H9 (cell line): ENCODE results near the gene C11orf65. TPM values are rescaled to one million over a fixed set of nuclear protein-coding genes. Genes with fewer than 3 reads are reported as not detected.

ENCODE experiments used
- DNase-seq: peaks from one replicate; pipeline ENCODE4 v3.0.0-alpha.2; 2017
- H2AFZ ChIP-seq: one replicate; pipeline ENCODE4 v1.6.1; 2013; ENCODE audit warnings: mild to moderate bottlenecking, low read length, control low read depth, moderate library complexity
- H2AK5ac ChIP-seq: 2 replicates; pipeline ENCODE4 v1.6.1; 2013; ENCODE audit warnings: low read length, control low read depth, mixed read lengths; ENCODE audit not compliant: insufficient read length
- H2BK120ac ChIP-seq: one replicate; pipeline ENCODE4 v1.6.1; 2013; ENCODE audit warnings: low read depth, mild to moderate bottlenecking, low read length, control low read depth, inconsistent platforms; ENCODE audit not compliant: poor library complexity, severe bottlenecking
- H2BK12ac ChIP-seq: 2 replicates; pipeline ENCODE4 v1.6.1; 2013; ENCODE audit warnings: low read length, control low read depth, mixed read lengths, low read depth; ENCODE audit not compliant: insufficient read length
- H2BK15ac ChIP-seq: 2 replicates; pipeline ENCODE4 v1.6.1; 2013; ENCODE audit warnings: low read depth, low read length, control low read depth
- H2BK20ac ChIP-seq: one replicate; pipeline ENCODE4 v1.6.1; 2013; ENCODE audit warnings: low read depth, mild to moderate bottlenecking, low read length, control low read depth, inconsistent platforms; ENCODE audit not compliant: poor library complexity, severe bottlenecking
- H2BK5ac ChIP-seq: 2 replicates; pipeline ENCODE4 v1.6.1; 2013; ENCODE audit warnings: low read length, control low read depth, mixed read lengths; ENCODE audit not compliant: insufficient read length
- H3K14ac ChIP-seq: 2 replicates; pipeline ENCODE4 v1.6.1; 2013; ENCODE audit warnings: low read length, control low read depth; ENCODE audit not compliant: insufficient read depth
- H3K18ac ChIP-seq: 2 replicates; pipeline ENCODE4 v1.6.1; 2013; ENCODE audit warnings: low read depth, mild to moderate bottlenecking, mixed read lengths, low read length, control low read depth; ENCODE audit not compliant: insufficient read length
- H3K23ac ChIP-seq: 2 replicates; pipeline ENCODE4 v1.6.1; 2013; ENCODE audit warnings: low read length, control low read depth, mixed read lengths, low read depth; ENCODE audit not compliant: insufficient read length
- H3K23me2 ChIP-seq: 2 replicates; pipeline ENCODE4 v1.6.1; 2013; ENCODE audit warnings: low read depth, mild to moderate bottlenecking, mixed read lengths, low read length, control low read depth; ENCODE audit not compliant: insufficient read length, poor library complexity, severe bottlenecking
- H3K27ac ChIP-seq: 2 replicates; pipeline ENCODE4 v1.5.1; 2013; ENCODE audit warnings: low read length, control low read depth, mixed read lengths, low read depth; ENCODE audit not compliant: insufficient read length
- H3K27me3 ChIP-seq: 2 replicates; pipeline ENCODE4 v1.6.1; 2013; ENCODE audit warnings: low read length, control low read depth, inconsistent platforms; ENCODE audit not compliant: insufficient read depth
- H3K4ac ChIP-seq: 2 replicates; pipeline ENCODE4 v1.6.1; 2013; ENCODE audit warnings: low read depth, mild to moderate bottlenecking, control low read depth, inconsistent platforms, low read length, moderate library complexity
- H3K4me1 ChIP-seq: 2 replicates; pipeline ENCODE4 v1.6.1; 2013; ENCODE audit warnings: low read length, control low read depth, inconsistent platforms; ENCODE audit not compliant: insufficient read depth
- H3K4me2 ChIP-seq: 2 replicates; pipeline ENCODE4 v1.6.1; 2013; ENCODE audit warnings: low read length, control low read depth, mixed read lengths; ENCODE audit not compliant: insufficient read length, insufficient read depth
- H3K56ac ChIP-seq: 2 replicates; pipeline ENCODE4 v1.6.1; 2013; ENCODE audit warnings: low read depth, mild to moderate bottlenecking, mixed read lengths, low read length, control low read depth; ENCODE audit not compliant: insufficient read length
- H3K79me1 ChIP-seq: 2 replicates; pipeline ENCODE4 v1.6.1; 2013; ENCODE audit warnings: low read depth, mild to moderate bottlenecking, moderate library complexity, low read length, control low read depth, inconsistent platforms; ENCODE audit not compliant: insufficient read depth, poor library complexity, severe bottlenecking
- H3K79me2 ChIP-seq: 2 replicates; pipeline ENCODE4 v1.6.1; 2013; ENCODE audit warnings: low read length, control low read depth, inconsistent platforms; ENCODE audit not compliant: insufficient read depth
- H3K9ac ChIP-seq: 2 replicates; pipeline ENCODE4 v1.6.1; 2013; ENCODE audit warnings: low read length, control low read depth, mixed read lengths; ENCODE audit not compliant: insufficient read length; ENCODE audit errors: extremely low read depth
- H3K9me3 ChIP-seq: one replicate; pipeline ENCODE4 v1.6.1; 2013; ENCODE audit warnings: low read depth, low read length, inconsistent platforms; ENCODE audit not compliant: control insufficient read depth
- H3T11ph ChIP-seq: one replicate; pipeline ENCODE4 v1.6.1; 2013; ENCODE audit warnings: mild to moderate bottlenecking, low read length, control low read depth, inconsistent platforms
- H4K20me1 ChIP-seq: one replicate; pipeline ENCODE4 v1.6.1; 2013; ENCODE audit not compliant: control insufficient read depth, insufficient read length, insufficient read depth
- H4K5ac ChIP-seq: 2 replicates; pipeline ENCODE4 v1.6.1; 2013; ENCODE audit warnings: low read depth, mild to moderate bottlenecking, mixed read lengths, low read length, control low read depth; ENCODE audit not compliant: insufficient read length
- H4K8ac ChIP-seq: replicated peaks from 2 replicates; pipeline ENCODE4 v1.6.1; 2013; ENCODE audit warnings: low read length, control low read depth, mixed read lengths, low read depth; ENCODE audit not compliant: insufficient read length
- H4K91ac ChIP-seq: 2 replicates; pipeline ENCODE4 v1.6.1; 2013; ENCODE audit warnings: low read depth, mild to moderate bottlenecking, moderate library complexity, mixed read lengths, low read length, control low read depth; ENCODE audit not compliant: insufficient read length
- H3K27ac Mint-ChIP-seq, 3 experiments: 2 replicates in 2 of 3; 3 replicates in 1 of 3; pipeline ENCODE4 v1.8.0; 2020 to 2021; ENCODE audit warnings: mixed read lengths in 3 of 3, mild to moderate bottlenecking in 1 of 3, moderate library complexity in 1 of 3
- H3K27me3 Mint-ChIP-seq: 2 replicates; pipeline ENCODE4 v1.8.0; 2021; ENCODE audit warnings: low read depth, mild to moderate bottlenecking, moderate library complexity, mixed read lengths
- H3K36me3 Mint-ChIP-seq, 3 experiments: 2 replicates in 2 of 3; 3 replicates in 1 of 3; pipeline ENCODE4 v1.8.0; 2020 to 2021; ENCODE audit warnings: low read depth in 3 of 3, mixed read lengths in 3 of 3; ENCODE audit not compliant: insufficient read depth in 1 of 3
- H3K4me1 Mint-ChIP-seq, 2 experiments: 2 replicates each; pipeline ENCODE4 v1.8.0; 2020; ENCODE audit warnings: mixed read lengths in 2 of 2
- H3K4me3 Mint-ChIP-seq, 2 experiments: 2 replicates in 1 of 2; 3 replicates in 1 of 2; pipeline ENCODE4 v1.8.0; 2020 to 2021; ENCODE audit warnings: mild to moderate bottlenecking in 2 of 2, mixed read lengths in 2 of 2, moderate library complexity in 1 of 2
- H3K9me3 Mint-ChIP-seq, 2 experiments: 2 replicates in 1 of 2; 3 replicates in 1 of 2; pipeline ENCODE4 v1.8.0; 2020; ENCODE audit warnings: mild to moderate bottlenecking in 2 of 2, mixed read lengths in 2 of 2, moderate library complexity in 1 of 2
- CTCF ChIP-seq: fragments of 200-600 bp; sonication (generic); conservative IDR thresholded peaks from 3 replicates; pipeline ENCODE4 v1.8.0; 2021; ENCODE audit warnings: antibody characterized with exemption, mild to moderate bottlenecking
- WGBS: extraction: QIAGEN DNeasy Blood & Tissue Kit; methylation state at CpG from one replicate; pipeline ENCODE4 v1.1.7; 2013; ENCODE audit warnings: missing lambda C conversion rate, low lambda C conversion rate, mixed read lengths; ENCODE audit not compliant: insufficient read length; ENCODE audit errors: extremely low coverage; 5-methylcytosine and 5-hydroxymethylcytosine counted together
- total RNA-seq: library from RNA; stranded (reverse); gene quantifications from 2 replicates; pipeline ENCODE4 v1.2.1, GENCODE V29; 2021

Gene C11orf65
- total RNA-seq, 1 experiment from 2014 or later = 0.55 TPM

GRCh38 chr11:108402241-108402640 lies 65.1 kb downstream of the C11orf65 start:
- Histone ChIP-seq H3K4me2 (no peak overlapping the region), H3K27me3 (no peaks in the 10 kb centered on the region), H3K23ac (no peak overlapping the region), H2AFZ (no peak overlapping the region), H3K18ac (no peak overlapping the region), H2AK5ac (no peak overlapping the region), H3K56ac (no peak overlapping the region), H3K79me1 (no peaks in the 10 kb centered on the region), H2BK120ac (no peak overlapping the region), H2BK15ac (no peak overlapping the region), H2BK5ac (no peak overlapping the region), H4K91ac (no peak overlapping the region), H3K23me2 (no peaks in the 10 kb centered on the region), H3K9ac (no peak overlapping the region), H3T11ph (no peak overlapping the region), H4K20me1 (no peaks in the 10 kb centered on the region), H4K5ac (no peak overlapping the region), H2BK12ac (no peak overlapping the region), H3K9me3 (no peaks in the 10 kb centered on the region), H3K27ac (no peak overlapping the region), H3K4me1 (no peaks in the 10 kb centered on the region), H3K14ac (no peak overlapping the region), H3K79me2 (no peaks in the 10 kb centered on the region), H2BK20ac (no peak overlapping the region), H3K4ac (no peak overlapping the region), H4K8ac (no peak overlapping the region)
- H3K4me3 Mint-ChIP-seq = no peak overlapping the region
- H3K27me3 Mint-ChIP-seq = no peaks in the 10 kb centered on the region
- no peak for TF ChIP-seq CTCF
- no CpG with 5 or more reads among the region's 1 CpG for WGBS
- H3K4me1 Mint-ChIP-seq = no peaks in the 10 kb centered on the region
- DNase-seq = no peak
- no peaks in the 10 kb centered on the region for H3K9me3 Mint-ChIP-seq
- no peaks in the 10 kb centered on the region for H3K36me3 Mint-ChIP-seq
- H3K27ac Mint-ChIP-seq = no peak overlapping the region
